Lung microvascular endothelial cell (primary cell): Measurements from ENCODE around the gene TAPBPL. TPM values are rescaled to one million over a fixed set of nuclear protein-coding genes. Genes with fewer than 3 reads are reported as not detected.
A peak's percentile ranks its signal among the peaks of the same experiment; 100 is the strongest.
"Not testable (repeated sequence)": the region's sequence is repeated elsewhere in the genome, so short reads cannot be mapped to it uniquely, and the experiment has no call there.

Experiments used
- DNase-seq, 2 donors: peaks; one replicate each; pipeline versions ENCODE4 v3.0.0 to v3.0.0-alpha.2; 2010; ENCODE audit warnings: low read depth in 2 of 2
- total RNA-seq: library from RNA; depleted of rRNA; stranded (reverse); fragments of >200 nt; gene quantifications from 2 replicates; pipeline ENCODE4 v1.2.1, GENCODE V29; 2014

The TAPBPL gene
- total RNA-seq, 1 donor from 2014 or later: 19.6 TPM

DNA sequence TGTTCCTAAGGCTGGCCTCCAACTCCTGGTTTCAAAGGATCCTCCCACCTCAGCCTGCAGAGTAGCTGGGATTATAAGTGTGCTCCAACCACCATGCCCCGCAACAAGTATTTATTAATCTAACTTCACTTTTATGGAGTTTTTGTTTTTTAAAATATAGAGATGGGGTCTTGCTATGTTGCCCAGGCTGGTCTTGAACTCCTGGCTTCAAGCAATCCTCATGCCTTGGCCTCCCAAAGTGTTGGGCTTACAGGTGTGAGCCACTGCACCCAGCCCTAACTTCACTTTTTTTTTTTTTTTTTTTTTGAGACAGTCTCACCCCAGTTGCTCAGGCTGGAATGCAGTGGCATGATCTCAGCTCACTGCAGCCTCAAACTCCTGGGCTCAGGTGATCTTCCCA, 38.8 kb downstream of the TAPBPL start:
- DNase-seq: not testable (repeated sequence)

DNA sequence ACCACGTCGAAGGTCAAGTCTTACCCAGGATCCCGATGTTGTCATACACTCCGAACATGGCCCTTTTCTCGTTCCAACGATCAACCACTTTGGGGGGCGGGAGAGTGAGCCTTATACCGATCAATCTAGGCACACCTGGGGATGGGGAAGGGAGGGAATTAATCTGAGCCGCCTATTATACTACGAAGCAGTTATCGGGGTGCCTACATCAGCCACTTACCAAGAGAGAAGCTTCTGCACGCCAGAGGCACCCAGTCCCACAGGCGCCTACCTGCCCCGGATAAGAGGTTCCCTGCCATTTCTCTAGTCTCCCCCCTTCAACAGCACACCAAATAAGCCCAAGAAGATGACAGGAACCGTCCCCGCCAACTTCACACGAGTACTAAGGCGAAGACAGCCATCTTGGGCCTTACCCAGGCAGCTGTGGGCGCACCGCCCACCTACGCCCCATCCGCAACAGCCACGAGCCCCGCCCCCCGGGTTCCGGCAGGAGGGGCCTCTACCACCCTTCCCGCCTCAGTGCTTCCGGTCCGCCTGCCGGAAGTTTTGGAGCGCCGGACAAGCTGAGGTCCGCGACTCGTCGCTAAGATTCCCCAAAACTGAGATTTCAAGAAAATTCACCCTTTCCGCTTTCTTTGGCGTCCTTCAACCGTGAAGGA, 41.1 kb downstream of the TAPBPL start, which contains the start of gene MRPL51:
TSS of gene MRPL51 (minus strand) at position 425 of the 659 bp plus-strand sequence. CDS start at position 299, 126 bp downstream.
- DNase-seq: peak; percentile 96 to 97

DNA sequence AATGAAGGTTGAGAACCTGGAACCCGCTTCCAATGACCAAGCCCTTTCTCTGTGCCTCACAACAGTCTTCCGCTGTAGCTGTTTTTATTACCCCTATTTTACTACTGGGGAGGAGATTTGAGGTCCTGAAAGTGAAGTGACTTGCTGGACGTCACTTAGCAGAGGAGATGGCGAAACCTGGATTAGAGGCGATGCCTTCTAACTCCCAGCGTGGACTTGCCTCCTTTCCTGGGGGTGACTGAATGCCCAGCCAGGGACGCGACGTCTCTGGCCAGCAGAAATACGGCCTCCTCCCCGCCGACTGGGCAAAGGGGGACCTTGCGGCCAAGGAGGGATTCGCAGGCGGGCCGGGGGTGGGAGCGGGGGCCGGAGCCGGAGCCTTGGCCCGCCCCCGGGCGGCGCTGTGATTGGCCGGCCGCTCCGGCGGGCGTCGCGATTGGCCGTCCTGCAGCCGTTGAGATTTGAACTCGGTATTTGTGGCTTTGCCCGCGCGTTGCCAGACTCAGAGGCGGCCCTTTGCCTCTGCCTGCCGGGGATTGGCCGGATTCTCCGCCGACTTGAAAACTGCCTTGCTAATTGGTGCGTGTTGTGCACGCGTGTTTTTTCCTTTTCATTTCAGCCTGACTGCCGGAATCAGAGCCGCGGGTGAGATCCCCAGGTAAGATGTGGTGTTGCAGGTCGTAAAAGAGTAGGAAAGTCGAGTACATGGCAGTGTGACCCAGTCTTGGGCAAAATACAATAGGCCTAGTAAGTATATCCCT, 41.8 kb downstream of the TAPBPL start, which contains the start of gene NCAPD2:
TSS of gene NCAPD2 (plus strand) at position 606 of the 761 bp plus-strand sequence. CDS start 997 bp downstream, outside the sequence.
- DNase-seq: peak; percentile 96 to 98

DNA sequence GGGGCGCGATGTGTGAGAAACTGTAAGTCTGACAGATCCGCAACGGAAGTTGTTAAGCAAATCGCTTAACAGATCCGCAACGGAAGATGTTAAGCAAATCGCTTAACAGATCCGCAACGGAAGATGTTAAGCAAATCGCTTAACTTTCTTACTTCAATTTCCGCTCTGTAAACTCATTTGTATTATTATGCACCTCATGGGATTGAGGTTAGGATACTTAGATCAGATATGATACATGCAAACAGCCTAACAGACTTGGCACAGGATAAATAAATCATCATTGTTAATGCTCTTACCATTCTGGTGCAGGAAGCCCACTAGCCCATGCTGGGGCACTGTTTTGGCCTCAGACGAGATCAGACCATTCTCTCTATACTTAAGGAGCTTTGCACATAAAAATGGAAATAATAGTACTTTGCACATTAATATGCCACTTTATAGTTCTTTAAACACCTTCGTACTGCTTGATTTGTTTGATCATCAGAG, 42.5 kb downstream of the TAPBPL start:
- DNase-seq: peak in 1 of 2 donors; percentile 12

DNA sequence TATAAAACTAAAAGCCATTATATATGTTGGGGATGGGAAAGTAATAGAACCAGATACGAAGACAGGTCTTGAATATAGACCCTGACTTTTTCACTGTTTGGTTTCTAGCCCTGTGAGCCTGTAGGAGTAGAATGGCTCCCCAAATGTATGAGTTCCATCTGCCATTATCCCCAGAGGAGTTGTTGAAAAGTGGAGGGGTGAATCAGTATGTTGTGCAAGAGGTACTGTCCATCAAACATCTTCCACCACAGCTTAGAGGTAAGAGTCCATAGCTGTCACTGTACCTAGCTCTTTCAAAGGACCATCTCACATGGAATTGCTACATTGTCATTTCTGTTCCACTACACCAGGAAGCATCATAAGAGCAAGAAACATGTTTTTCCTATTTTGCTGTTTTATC, 43.1 kb downstream of the TAPBPL start:
- no peak for DNase-seq

DNA sequence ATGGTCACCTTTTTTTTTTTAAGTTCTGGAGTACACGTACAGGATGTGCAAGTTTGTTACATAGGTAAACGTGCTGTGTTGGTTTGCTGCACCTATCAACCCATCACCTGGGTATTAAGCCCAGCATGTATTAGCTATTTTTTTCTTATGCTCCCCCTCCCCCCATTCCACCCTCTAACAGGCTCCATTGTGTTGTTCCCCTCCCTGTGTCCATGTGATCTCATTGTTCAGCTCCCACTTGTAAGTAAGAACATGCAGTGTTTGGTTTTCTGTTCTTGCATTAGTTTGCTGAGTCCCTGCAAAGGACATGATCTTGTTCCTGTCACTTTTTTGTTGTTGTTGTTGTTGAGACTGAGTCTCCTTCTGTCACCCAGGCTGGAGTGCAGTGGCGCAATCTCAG, 45.4 kb downstream of the TAPBPL start:
- not testable (repeated sequence) for DNase-seq

DNA sequence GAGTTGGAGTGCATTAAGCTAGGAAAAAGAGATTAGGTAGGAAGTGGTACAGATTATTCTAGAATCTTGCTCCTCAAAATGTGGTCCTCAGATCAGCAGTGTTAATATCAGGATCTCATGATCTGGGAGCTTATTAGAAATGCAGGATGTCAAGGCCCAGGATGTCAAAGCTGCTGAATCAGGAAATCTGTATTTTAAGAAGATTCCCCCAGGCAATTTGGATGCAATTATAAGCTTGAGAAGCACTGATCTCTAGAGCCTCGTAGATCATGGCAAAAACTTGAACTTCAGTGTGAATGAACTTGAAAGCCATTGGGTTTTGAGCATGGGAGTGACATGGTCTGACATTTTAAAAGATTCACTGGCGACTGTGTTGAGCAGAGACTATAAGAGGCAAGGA, 48.6 kb downstream of the TAPBPL start:
- no peak for DNase-seq

DNA sequence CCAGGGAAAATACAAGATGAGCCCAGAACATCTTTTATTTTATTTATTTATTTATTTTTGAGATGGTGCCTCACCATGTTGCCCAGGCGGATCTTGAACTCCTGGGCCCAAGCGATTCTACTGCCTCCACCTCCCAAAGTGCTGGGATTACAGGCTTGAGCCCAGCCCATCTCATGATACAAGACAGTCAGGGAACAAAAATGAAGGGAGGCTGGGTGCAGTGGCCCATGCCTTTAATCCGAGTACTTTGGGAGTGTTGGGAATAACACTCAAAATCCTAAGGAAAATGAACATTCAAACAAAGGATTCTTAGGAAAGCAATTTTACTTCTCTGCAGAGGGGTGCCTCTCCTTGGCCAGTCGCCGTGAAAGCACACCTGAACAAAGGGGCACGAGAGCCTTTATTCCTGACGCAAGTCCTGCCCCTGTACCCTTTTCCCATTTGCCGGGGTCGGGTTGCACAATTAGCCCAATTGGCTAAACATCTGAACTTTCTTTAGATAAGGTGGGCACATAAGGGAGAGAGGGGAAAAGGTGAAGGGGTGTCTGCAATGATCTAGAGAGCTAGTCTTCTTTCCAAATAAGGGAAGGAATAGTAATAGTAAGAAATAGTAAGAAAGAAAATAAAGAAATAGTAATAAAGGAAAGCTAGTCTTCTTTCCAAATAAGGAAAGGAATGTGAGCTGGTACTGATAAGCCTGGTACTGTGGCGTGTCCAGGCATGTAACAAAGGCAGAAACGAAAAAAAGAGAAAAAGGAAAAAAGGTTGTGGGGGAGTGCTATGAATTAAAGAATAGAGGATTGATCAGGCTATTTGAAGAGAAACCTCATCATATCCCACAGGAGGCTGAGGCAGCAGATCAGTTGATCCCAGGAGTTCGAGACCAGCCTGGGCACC, 55.5 kb downstream of the TAPBPL start:
- no peak for DNase-seq

DNA sequence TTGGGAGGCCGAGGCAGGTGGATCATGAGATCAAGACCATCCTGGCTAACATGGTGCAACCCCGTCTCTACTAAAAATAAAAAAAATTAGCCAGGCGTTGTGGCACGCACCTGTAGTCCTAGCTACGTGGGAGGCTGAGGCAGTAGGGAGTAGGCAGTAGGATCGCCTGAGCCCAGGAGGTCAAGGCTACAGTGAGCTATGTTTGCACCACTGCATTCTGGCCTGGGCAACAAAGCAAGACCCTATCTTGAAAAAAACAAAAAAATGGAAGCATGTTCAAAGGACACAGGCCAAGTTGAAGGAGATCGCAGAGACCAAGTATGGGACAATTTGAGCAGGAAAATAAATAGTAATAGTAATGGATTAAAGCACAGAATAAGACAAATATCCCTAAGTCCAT, 56.2 kb downstream of the TAPBPL start:
- DNase-seq: no peak

Other genes starting within 250 kb of the TAPBPL start
- not detected in 2 replicates for gene PLEKHG6, start 141.4 kb upstream of the TAPBPL start, total RNA-seq
- gene TNFRSF1A, start 110.0 kb upstream of the TAPBPL start, total RNA-seq: 37.5 and 55.6 TPM in 2 replicates
- 0.20 and 0.22 TPM in 2 replicates for gene SCNN1A, start 76.5 kb upstream of the TAPBPL start, total RNA-seq
- gene LTBR, start 67.9 kb upstream of the TAPBPL start, total RNA-seq: 29.9 and 49.2 TPM in 2 replicates
- not detected in 2 replicates for gene CD27, start 7.1 kb upstream of the TAPBPL start, total RNA-seq
- 2.6 and 5.0 TPM in 2 replicates for gene VAMP1, start 18.6 kb downstream of the TAPBPL start, total RNA-seq
- 121 and 130 TPM in 2 replicates for gene MRPL51, start 41.2 kb downstream of the TAPBPL start, total RNA-seq
- 15.3 and 32.9 TPM in 2 replicates for gene NCAPD2, start 42.1 kb downstream of the TAPBPL start, total RNA-seq
- 3,072 and 3,739 TPM in 2 replicates for gene GAPDH, start 82.5 kb downstream of the TAPBPL start, total RNA-seq
- gene IFFO1, start 104.0 kb downstream of the TAPBPL start, total RNA-seq: 6.3 and 8.5 TPM in 2 replicates
- gene NOP2, start 116.2 kb downstream of the TAPBPL start, total RNA-seq: 7.4 and 11.7 TPM in 2 replicates
- gene CHD4, start 155.3 kb downstream of the TAPBPL start, total RNA-seq: 155 and 187 TPM in 2 replicates
- not detected in 2 replicates for gene LPAR5, start 183.9 kb downstream of the TAPBPL start, total RNA-seq
- 0.20 and 0.22 TPM in 2 replicates for gene ACRBP, start 195.4 kb downstream of the TAPBPL start, total RNA-seq
- gene ING4, start 211.1 kb downstream of the TAPBPL start, total RNA-seq: 34.4 and 44.0 TPM in 2 replicates
- 6.3 and 8.5 TPM in 2 replicates for gene ZNF384, start 237.3 kb downstream of the TAPBPL start, total RNA-seq
- not detected in 2 replicates for gene PIANP, start 248.8 kb downstream of the TAPBPL start, total RNA-seq